ENCODE measurements around the gene GSTA4. TPM values are rescaled to one million over a fixed set of nuclear protein-coding genes. Genes with fewer than 3 reads are reported as not detected.
"Not testable (repeated sequence)": the region's sequence is repeated elsewhere in the genome, so short reads cannot be mapped to it uniquely, and the experiment has no call there.

Gene GSTA4
- total RNA-seq (83.8 and 89.2 TPM in 2 replicates), polyA plus RNA-seq (79.6 and 88.4 TPM in 2 replicates)

GRCh38 chr6:52995089-52995912 lies at the start of gene GSTA4:
TSS of gene GSTA4 (minus strand) at chr6:52995284. CDS start at chr6:52994243, 1,041 bp downstream.
- peaks cover 12% of the 10 kb centered on the region for H3K4me1 ChIP-seq (ENCODE audit: insufficient read depth)
- peaks cover 31% of the 10 kb centered on the region for H3K79me2 ChIP-seq
- peak; percentile 98 for DNase-seq (ENCODE audit: low spot score)
- H3K27ac ChIP-seq: peak within 1 kb of the TSS; percentile 97
- peak; percentile 75 for TF ChIP-seq CTCF (IDR thresholded peaks at IDR 0.05; ENCODE audit: poor library complexity)
- not testable (repeated sequence) for H4K20me1 ChIP-seq (ENCODE audit: insufficient read depth, poor library complexity, severe bottlenecking); H3K9me2 ChIP-seq (replicated peaks; ENCODE audit: insufficient read depth); H3K36me3 ChIP-seq (replicated peaks; ENCODE audit: insufficient read depth, low read depth); H3K9me3 ChIP-seq (ENCODE audit: low read depth); H3K27me3 ChIP-seq
- peak within 1 kb of the TSS; percentile 51 for H3K4me3 ChIP-seq
- peak within 1 kb of the TSS; percentile 75 for H3K4me2 ChIP-seq
- 1% methylated on average over 38 of the region's 41 CpGs for WGBS (ENCODE audit: low lambda C conversion rate, missing lambda C conversion rate)
- H2AFZ ChIP-seq: peak within 1 kb of the TSS; percentile 51

- Histone ChIP-seq H3K27ac (no peak overlapping the region), H3K36me3 (replicated peaks; ENCODE audit: insufficient read depth, low read depth) (no peaks in the 10 kb centered on the region), H2AFZ (no peak overlapping the region), H3K79me2 (peaks cover 64% of the 10 kb centered on the region), H4K20me1 (ENCODE audit: insufficient read depth, poor library complexity, severe bottlenecking) (no peaks in the 10 kb centered on the region), H3K4me2 (peak overlapping the region; percentile 10), H3K9me3 (ENCODE audit: low read depth) (no peaks in the 10 kb centered on the region), H3K4me3 (no peak overlapping the region), H3K4me1 (ENCODE audit: insufficient read depth) (peaks cover 13% of the 10 kb centered on the region), H3K9me2 (replicated peaks; ENCODE audit: insufficient read depth) (no peaks in the 10 kb centered on the region), H3K27me3 (no peaks in the 10 kb centered on the region)
- DNase-seq (ENCODE audit: low spot score): no peak
- TF ChIP-seq CTCF (IDR thresholded peaks at IDR 0.05; ENCODE audit: poor library complexity): no peak
- no peak for TF ChIP-seq EZH2phosphoT487 (IDR thresholded peaks at IDR 0.05; ENCODE audit: low read depth, severe bottlenecking, unreplicated experiment)
- no peak for TF ChIP-seq EZH2 (IDR thresholded peaks at IDR 0.05; ENCODE audit: borderline replicate concordance)
- 48% methylated on average over 4 of the region's 4 CpGs for WGBS (ENCODE audit: low lambda C conversion rate, missing lambda C conversion rate)
These were observed 49.5 kb upstream of the GSTA4 start for GRCh38 chr6:53044572-53044971.

- H3K36me3 ChIP-seq (replicated peaks; ENCODE audit: insufficient read depth, low read depth): no peaks in the 10 kb centered on the region
- H3K9me3 ChIP-seq (ENCODE audit: low read depth): no peaks in the 10 kb centered on the region
- H3K4me1 ChIP-seq (ENCODE audit: insufficient read depth): peaks cover 13% of the 10 kb centered on the region
- H2AFZ ChIP-seq: no peak overlapping the region
- no peaks in the 10 kb centered on the region for H3K9me2 ChIP-seq (replicated peaks; ENCODE audit: insufficient read depth)
- H3K79me2 ChIP-seq: peaks cover 59% of the 10 kb centered on the region
- H3K4me3 ChIP-seq: no peak overlapping the region
- peak overlapping the region; percentile 10 for H3K4me2 ChIP-seq
- 40% methylated on average over 4 of the region's 4 CpGs for WGBS (ENCODE audit: low lambda C conversion rate, missing lambda C conversion rate)
- peak; percentile 50 for DNase-seq (ENCODE audit: low spot score)
- no peak for TF ChIP-seq EZH2phosphoT487 (IDR thresholded peaks at IDR 0.05; ENCODE audit: low read depth, severe bottlenecking, unreplicated experiment)
- TF ChIP-seq EZH2 (IDR thresholded peaks at IDR 0.05; ENCODE audit: borderline replicate concordance): no peak
- no peak for TF ChIP-seq CTCF (IDR thresholded peaks at IDR 0.05; ENCODE audit: poor library complexity)
- H3K27me3 ChIP-seq: no peaks in the 10 kb centered on the region
- no peak overlapping the region for H3K27ac ChIP-seq
- H4K20me1 ChIP-seq (ENCODE audit: insufficient read depth, poor library complexity, severe bottlenecking): no peaks in the 10 kb centered on the region
These were observed 49.0 kb upstream of the GSTA4 start for GRCh38 chr6:53044071-53044470.
